HG03196 (cell line): ENCODE results near the gene NCAPG2.

ENCODE experiments used
- ATAC-seq: cut with Tn5 transposase; IDR thresholded peaks from one replicate; pipeline ENCODE4 v1.9.1; 2021; ENCODE audit not compliant: unreplicated experiment

Gene NCAPG2

GRCh38 chr7:158583810-158584209 lies 120.8 kb downstream of the NCAPG2 start:
- ATAC-seq: no peak

- ATAC-seq: no peak
Observed at GRCh38 chr7:158583143-158583542, 121.5 kb downstream of the NCAPG2 start.

GRCh38 chr7:158582089-158582456 lies 122.5 kb downstream of the NCAPG2 start:
- no peak for ATAC-seq

- ATAC-seq: no peak
Observed at GRCh38 chr7:158581440-158582088, 123.0 kb downstream of the NCAPG2 start.
